LNCaP clone FGC (cell line): ENCODE measurements around the gene CES3.
"Not testable (repeated sequence)": the region's sequence is repeated elsewhere in the genome, so short reads cannot be mapped to it uniquely, and the experiment has no call there.

Experiments
- DNase-seq: peaks from one replicate; pipeline ENCODE4 v3.0.0-alpha.2; 2011; ENCODE audit warnings: low read depth
- H3K4me3 ChIP-seq: 2 replicates; pipeline ENCODE4 v1.5.1; 2011; ENCODE audit warnings: mild to moderate bottlenecking, low read depth, low read length, control low read depth
- CTCF ChIP-seq: IDR thresholded peaks from 2 replicates; pipeline ENCODE4 v1.5.1; 2012; ENCODE audit warnings: mild to moderate bottlenecking; ENCODE audit not compliant: control insufficient read depth, insufficient read depth; ENCODE audit errors: extremely low read depth

Gene CES3

GRCh38 chr16:66933776-66934137 lies 27.3 kb upstream of the CES3 start:
- no peak for TF ChIP-seq CTCF
- peak overlapping the region; percentile 98 for H3K4me3 ChIP-seq
- DNase-seq = no peak

- DNase-seq = peak; percentile 41
- TF ChIP-seq CTCF = no peak
- H3K4me3 ChIP-seq = peak within 1 kb of the TSS; percentile 98
These were observed 26.8 kb upstream of the CES3 start, which contains the start of gene CIAO2B for GRCh38 chr16:66934138-66934838. Gene CIAO2B (minus strand): TSS chr16:66934402. CDS start chr16:66934364, 38 bp downstream.

DNA sequence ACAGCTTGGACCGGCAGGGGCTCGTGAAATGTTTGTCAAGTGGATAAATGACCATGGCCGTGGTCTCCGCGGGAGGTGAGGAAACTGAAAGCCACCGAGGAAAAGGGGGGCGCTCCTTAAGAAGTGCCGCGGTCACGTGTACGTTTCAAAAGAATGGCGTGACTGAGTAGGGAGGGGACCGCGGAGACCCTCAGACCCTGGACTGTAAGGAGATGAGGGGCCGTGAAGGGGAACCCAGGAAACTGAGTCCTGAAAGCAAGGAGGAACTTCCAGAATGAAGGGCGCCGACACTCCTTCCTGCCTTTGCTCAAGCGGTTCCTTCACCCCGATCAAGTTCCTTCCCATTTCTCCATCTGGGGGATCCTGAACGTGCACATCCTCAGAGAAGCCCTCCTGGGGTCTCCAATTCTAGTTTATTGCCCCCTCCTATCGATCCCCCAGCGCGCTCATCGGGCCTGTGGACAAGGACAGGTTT lies 26.2 kb upstream of the CES3 start:
- not testable (repeated sequence) for DNase-seq
- peak overlapping the region; percentile 98 for H3K4me3 ChIP-seq

DNA sequence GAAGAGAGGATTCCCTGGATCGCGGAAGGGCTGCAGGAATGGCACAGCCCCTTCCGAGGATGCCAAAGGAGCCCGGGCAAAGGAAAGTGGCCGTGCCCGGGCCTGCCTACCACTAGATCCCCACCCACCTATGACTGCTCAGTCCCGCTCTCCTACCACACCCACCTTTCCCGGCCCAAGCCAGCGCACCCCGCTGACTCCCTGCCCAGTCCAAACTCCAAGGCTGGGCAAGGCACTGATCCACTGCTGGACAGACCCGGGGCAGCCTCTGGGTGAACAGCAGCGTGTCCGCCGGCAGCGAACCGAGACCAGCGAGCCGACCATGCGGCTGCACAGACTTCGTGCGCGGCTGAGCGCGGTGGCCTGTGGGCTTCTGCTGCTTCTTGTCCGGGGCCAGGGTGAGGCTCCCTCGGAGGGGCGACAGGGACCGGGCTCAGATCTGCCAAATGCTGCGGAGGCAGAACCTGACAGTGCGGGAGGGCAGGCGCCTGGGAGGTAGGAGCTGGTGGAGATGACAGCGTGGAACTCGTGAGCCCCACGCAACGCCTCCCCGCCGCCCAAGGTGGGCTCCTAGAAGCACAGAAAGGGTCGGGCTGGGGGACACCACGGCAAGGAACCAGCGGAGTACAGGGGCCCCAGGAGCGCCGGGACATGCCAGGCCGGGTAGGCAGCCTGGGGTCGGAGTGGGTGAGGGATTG lies 25.6 kb upstream of the CES3 start, which contains the start of gene CES2:
CES2 (plus strand) TSS at position 203 of the 698 bp plus-strand sequence; CDS start at position 323, 120 bp downstream.
- peak within 1 kb of the TSS; percentile 98 for H3K4me3 ChIP-seq
- no peak for TF ChIP-seq CTCF
- no peak for DNase-seq

DNA sequence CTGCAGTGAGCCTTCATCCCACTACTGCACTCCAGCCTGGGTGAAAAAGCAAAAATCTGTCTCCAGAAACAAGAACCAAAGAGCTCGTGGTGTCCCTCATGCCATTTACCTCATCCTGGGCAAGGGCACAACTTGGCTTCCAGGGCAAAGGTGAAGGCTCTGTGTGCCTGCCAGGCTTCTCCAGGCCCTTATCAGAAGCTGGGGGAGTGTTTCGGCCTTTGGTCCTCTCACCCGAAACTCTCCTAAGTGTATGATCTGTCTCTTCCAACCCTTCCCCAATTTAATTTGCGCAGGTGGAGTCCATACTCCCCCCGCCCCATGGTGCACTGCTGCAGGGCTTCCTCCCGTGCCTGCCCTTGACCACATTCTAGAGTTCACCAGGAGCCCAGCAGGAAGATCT lies 24.6 kb upstream of the CES3 start:
- no peak overlapping the region; the same call in 1 of the 2 replicates for H3K4me3 ChIP-seq
- no peak for TF ChIP-seq CTCF
- DNase-seq = no peak

GRCh38 chr16:66936889-66937554 lies 24.0 kb upstream of the CES3 start:
- no peak for TF ChIP-seq CTCF
- peak; percentile 73 for DNase-seq
- no peak overlapping the region for H3K4me3 ChIP-seq

GRCh38 chr16:66937725-66938337 lies 23.2 kb upstream of the CES3 start:
- H3K4me3 ChIP-seq = no peak overlapping the region
- no peak for TF ChIP-seq CTCF
- DNase-seq = no peak
